ENCODE data around the gene SKIL. TPM values are rescaled to one million over a fixed set of nuclear protein-coding genes. Genes with fewer than 3 reads are reported as not detected.
A peak's percentile ranks its signal among the peaks of the same experiment; 100 is the strongest.
"Not testable (repeated sequence)": the region's sequence is repeated elsewhere in the genome, so short reads cannot be mapped to it uniquely, and the experiment has no call there.

The SKIL gene
- polyA plus RNA-seq, 1 donor, result 59.1 TPM

GRCh38 chr3:170327040-170327808, 30.3 kb upstream of the SKIL start:
- no CpG with 5 or more reads among the region's 24 CpGs for WGBS (ENCODE audit: insufficient coverage, low lambda C conversion rate)
- no peak for DNase-seq
- no peak overlapping the region for H3K27ac ChIP-seq (ENCODE audit: low read length)
- no peaks in the 10 kb centered on the region for H3K27me3 ChIP-seq (ENCODE audit: control insufficient read depth, insufficient read depth, low read length)
- H3K4me3 ChIP-seq (ENCODE audit: low read length), result no peak overlapping the region
- H3K4me1 ChIP-seq (ENCODE audit: control insufficient read depth, insufficient read depth, low read length), result peaks cover 14% of the 10 kb centered on the region
- no peaks in the 10 kb centered on the region for H3K36me3 ChIP-seq (ENCODE audit: control insufficient read depth, insufficient read depth, low read length)
- peaks cover 8% of the 10 kb centered on the region for H3K9me3 ChIP-seq (ENCODE audit: control insufficient read depth, low read depth, low read length)

GRCh38 chr3:170327868-170328548, 29.5 kb upstream of the SKIL start:
- not testable (repeated sequence) for DNase-seq; H3K9me3 ChIP-seq (ENCODE audit: control insufficient read depth, low read depth, low read length); H3K36me3 ChIP-seq (ENCODE audit: control insufficient read depth, insufficient read depth, low read length); H3K4me3 ChIP-seq (ENCODE audit: low read length); H3K27ac ChIP-seq (ENCODE audit: low read length); H3K27me3 ChIP-seq (ENCODE audit: control insufficient read depth, insufficient read depth, low read length)
- peaks cover 14% of the 10 kb centered on the region for H3K4me1 ChIP-seq (ENCODE audit: control insufficient read depth, insufficient read depth, low read length)
- no CpG with 5 or more reads among the region's 7 CpGs for WGBS (ENCODE audit: insufficient coverage, low lambda C conversion rate)

- H3K36me3 ChIP-seq (ENCODE audit: control insufficient read depth, insufficient read depth, low read length), result no peaks in the 10 kb centered on the region
- WGBS (ENCODE audit: insufficient coverage, low lambda C conversion rate), result no CpG with 5 or more reads among the region's 5 CpGs
- peak; percentile 15 to 57 for DNase-seq
- H3K27ac ChIP-seq (ENCODE audit: low read length), result peak overlapping the region; percentile 97
- H3K27me3 ChIP-seq (ENCODE audit: control insufficient read depth, insufficient read depth, low read length), result no peaks in the 10 kb centered on the region
- H3K9me3 ChIP-seq (ENCODE audit: control insufficient read depth, low read depth, low read length), result peaks cover 8% of the 10 kb centered on the region
- peaks cover 17% of the 10 kb centered on the region for H3K4me1 ChIP-seq (ENCODE audit: control insufficient read depth, insufficient read depth, low read length)
- no peak overlapping the region for H3K4me3 ChIP-seq (ENCODE audit: low read length)
Measured at GRCh38 chr3:170330366-170330765, 27.1 kb upstream of the SKIL start.

- 18% methylated on average over 3 of the region's 4 CpGs for WGBS (ENCODE audit: insufficient coverage, low lambda C conversion rate)
- H3K4me1 ChIP-seq (ENCODE audit: control insufficient read depth, insufficient read depth, low read length), result peaks cover 17% of the 10 kb centered on the region
- peak; percentile 95 to 98 for DNase-seq
Measured at GRCh38 chr3:170331143-170331542, 26.4 kb upstream of the SKIL start.

GRCh38 chr3:170337420-170337819, 20.1 kb upstream of the SKIL start:
- WGBS (ENCODE audit: insufficient coverage, low lambda C conversion rate), result 100% methylated on average over 3 of the region's 3 CpGs
- peaks cover 3% of the 10 kb centered on the region for H3K4me1 ChIP-seq (ENCODE audit: control insufficient read depth, insufficient read depth, low read length)
- H3K4me3 ChIP-seq (ENCODE audit: low read length), result no peak overlapping the region
- H3K9me3 ChIP-seq (ENCODE audit: control insufficient read depth, low read depth, low read length), result peaks cover 4% of the 10 kb centered on the region
- no peak overlapping the region for H3K27ac ChIP-seq (ENCODE audit: low read length)
- no peak for DNase-seq
- H3K36me3 ChIP-seq (ENCODE audit: control insufficient read depth, insufficient read depth, low read length), result no peaks in the 10 kb centered on the region
- no peaks in the 10 kb centered on the region for H3K27me3 ChIP-seq (ENCODE audit: control insufficient read depth, insufficient read depth, low read length)

More at GRCh38 chr3:170331143-170331542, 26.4 kb upstream of the SKIL start:
- Histone ChIP-seq H3K4me3 (ENCODE audit: low read length) (no peak overlapping the region), H3K36me3 (ENCODE audit: control insufficient read depth, insufficient read depth, low read length) (no peaks in the 10 kb centered on the region), H3K27ac (ENCODE audit: low read length) (peak overlapping the region; percentile 97), H3K9me3 (ENCODE audit: control insufficient read depth, low read depth, low read length) (peaks cover 8% of the 10 kb centered on the region), H3K27me3 (ENCODE audit: control insufficient read depth, insufficient read depth, low read length) (no peaks in the 10 kb centered on the region)

- H3K27ac ChIP-seq (ENCODE audit: low read length), result peak overlapping the region; percentile 24
Measured at GRCh38 chr3:170338690-170339340, 18.7 kb upstream of the SKIL start.

GRCh38 chr3:170342273-170342672, 15.2 kb upstream of the SKIL start:
- 100% methylated on average over 3 of the region's 9 CpGs for WGBS (ENCODE audit: insufficient coverage, low lambda C conversion rate)
- not testable (repeated sequence) for H3K27me3 ChIP-seq (ENCODE audit: control insufficient read depth, insufficient read depth, low read length); H3K36me3 ChIP-seq (ENCODE audit: control insufficient read depth, insufficient read depth, low read length)

More at GRCh38 chr3:170338690-170339340, 18.7 kb upstream of the SKIL start:
- no peaks in the 10 kb centered on the region for H3K27me3 ChIP-seq (ENCODE audit: control insufficient read depth, insufficient read depth, low read length)
- no peak overlapping the region for H3K4me3 ChIP-seq (ENCODE audit: low read length)
- DNase-seq, result no peak
- peaks cover 4% of the 10 kb centered on the region for H3K9me3 ChIP-seq (ENCODE audit: control insufficient read depth, low read depth, low read length)
- 63% methylated on average over 1 of the region's 1 CpG for WGBS (ENCODE audit: insufficient coverage, low lambda C conversion rate)
- H3K36me3 ChIP-seq (ENCODE audit: control insufficient read depth, insufficient read depth, low read length), result no peaks in the 10 kb centered on the region
- peaks cover 3% of the 10 kb centered on the region for H3K4me1 ChIP-seq (ENCODE audit: control insufficient read depth, insufficient read depth, low read length)

GRCh38 chr3:170343859-170344258, 13.7 kb upstream of the SKIL start:
- H3K9me3 ChIP-seq (ENCODE audit: control insufficient read depth, low read depth, low read length); H3K4me1 ChIP-seq (ENCODE audit: control insufficient read depth, insufficient read depth, low read length); H3K36me3 ChIP-seq (ENCODE audit: control insufficient read depth, insufficient read depth, low read length); H3K27me3 ChIP-seq (ENCODE audit: control insufficient read depth, insufficient read depth, low read length); H3K4me3 ChIP-seq (ENCODE audit: low read length): not testable (repeated sequence)
- peak overlapping the region; percentile 69 for H3K27ac ChIP-seq (ENCODE audit: low read length)
- DNase-seq, result peak; percentile 31 to 75
- WGBS (ENCODE audit: insufficient coverage, low lambda C conversion rate), result no CpG with 5 or more reads among the region's 6 CpGs

More at GRCh38 chr3:170342273-170342672, 15.2 kb upstream of the SKIL start:
- H3K4me1 ChIP-seq (ENCODE audit: control insufficient read depth, insufficient read depth, low read length); H3K4me3 ChIP-seq (ENCODE audit: low read length); H3K27ac ChIP-seq (ENCODE audit: low read length); DNase-seq; H3K9me3 ChIP-seq (ENCODE audit: control insufficient read depth, low read depth, low read length): not testable (repeated sequence)

- WGBS (ENCODE audit: insufficient coverage, low lambda C conversion rate), result no CpG with 5 or more reads among the region's 4 CpGs
- Histone ChIP-seq H3K27ac (ENCODE audit: low read length) (peak overlapping the region; percentile 10), H3K36me3 (ENCODE audit: control insufficient read depth, insufficient read depth, low read length) (no peaks in the 10 kb centered on the region), H3K4me3 (ENCODE audit: low read length) (no peak overlapping the region), H3K27me3 (ENCODE audit: control insufficient read depth, insufficient read depth, low read length) (no peaks in the 10 kb centered on the region), H3K4me1 (ENCODE audit: control insufficient read depth, insufficient read depth, low read length) (peaks cover 4% of the 10 kb centered on the region), H3K9me3 (ENCODE audit: control insufficient read depth, low read depth, low read length) (no peaks in the 10 kb centered on the region)
- no peak for DNase-seq
Measured at GRCh38 chr3:170344971-170345370, 12.5 kb upstream of the SKIL start.
